ENCODE results near the gene TMEM53.

DNA sequence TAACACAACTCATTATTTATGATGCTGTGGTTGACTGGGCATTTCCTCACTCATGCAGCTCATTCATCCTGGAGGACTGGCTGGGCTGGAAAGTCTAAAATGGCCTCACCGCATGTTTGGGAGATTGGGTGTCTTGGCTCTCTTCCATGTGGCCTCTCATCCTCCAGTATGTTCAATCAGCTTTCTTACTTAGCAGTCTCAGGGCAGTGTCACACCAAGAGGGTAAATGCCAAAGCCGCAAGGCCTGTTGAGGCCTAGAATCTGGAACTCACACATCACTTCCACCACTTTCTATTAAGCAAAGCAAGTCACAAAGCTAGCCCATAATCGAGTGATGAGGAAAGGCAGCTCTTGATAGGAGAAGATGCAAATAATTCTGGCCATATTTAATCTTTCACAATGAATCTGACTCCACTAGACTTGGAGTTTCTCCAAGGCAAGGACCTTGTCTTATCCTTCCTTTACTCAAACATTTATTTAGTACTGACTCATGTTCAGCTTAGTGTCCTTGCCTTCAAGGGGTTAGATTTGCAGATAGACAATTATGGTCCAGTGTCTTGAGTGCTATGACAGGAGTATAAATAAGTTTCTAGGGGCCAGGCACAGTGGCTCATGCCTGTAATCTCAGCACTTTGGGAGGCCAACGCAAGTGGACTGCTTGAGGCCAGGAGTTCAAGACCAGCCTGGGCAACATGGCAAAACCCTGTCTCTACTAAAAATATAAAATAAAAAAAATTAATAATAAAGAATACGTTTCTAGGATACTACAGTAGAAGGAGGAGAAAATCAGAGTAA lies 45.1 kb downstream of the TMEM53 start:
- TF ChIP-seq, protein P1, sequence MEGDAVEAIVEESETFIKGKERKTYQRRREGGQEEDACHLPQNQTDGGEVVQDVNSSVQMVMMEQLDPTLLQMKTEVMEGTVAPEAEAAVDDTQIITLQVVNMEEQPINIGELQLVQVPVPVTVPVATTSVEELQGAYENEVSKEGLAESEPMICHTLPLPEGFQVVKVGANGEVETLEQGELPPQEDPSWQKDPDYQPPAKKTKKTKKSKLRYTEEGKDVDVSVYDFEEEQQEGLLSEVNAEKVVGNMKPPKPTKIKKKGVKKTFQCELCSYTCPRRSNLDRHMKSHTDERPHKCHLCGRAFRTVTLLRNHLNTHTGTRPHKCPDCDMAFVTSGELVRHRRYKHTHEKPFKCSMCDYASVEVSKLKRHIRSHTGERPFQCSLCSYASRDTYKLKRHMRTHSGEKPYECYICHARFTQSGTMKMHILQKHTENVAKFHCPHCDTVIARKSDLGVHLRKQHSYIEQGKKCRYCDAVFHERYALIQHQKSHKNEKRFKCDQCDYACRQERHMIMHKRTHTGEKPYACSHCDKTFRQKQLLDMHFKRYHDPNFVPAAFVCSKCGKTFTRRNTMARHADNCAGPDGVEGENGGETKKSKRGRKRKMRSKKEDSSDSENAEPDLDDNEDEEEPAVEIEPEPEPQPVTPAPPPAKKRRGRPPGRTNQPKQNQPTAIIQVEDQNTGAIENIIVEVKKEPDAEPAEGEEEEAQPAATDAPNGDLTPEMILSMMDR (IDR thresholded peaks at IDR 0.05; ENCODE audit: poor library complexity): no peak
- no peak for TF ChIP-seq EZH2 (IDR thresholded peaks at IDR 0.05; ENCODE audit: borderline replicate concordance)

Data from hepatocyte (in vitro differentiated cells).